Prostate gland (tissue), 2 donors: ENCODE results near the gene BATF2. TPM values are rescaled to one million over a fixed set of nuclear protein-coding genes. Genes with fewer than 3 reads are reported as not detected.

Source experiments
- DNase-seq: peaks from one replicate; pipeline ENCODE4 v3.0.0-alpha.2; 2019; ENCODE audit warnings: low spot score
- H3K27ac ChIP-seq, 2 donors: fragments of 200-600 bp; sonication (generic); 2 replicates each; pipeline ENCODE4 v1.5.1; 2017 to 2019
- H3K27me3 ChIP-seq: fragments of 200-600 bp; sonication (generic); replicated peaks from 2 replicates; pipeline ENCODE4 v1.5.1; 2019; ENCODE audit not compliant: insufficient read depth
- H3K36me3 ChIP-seq, 2 donors: fragments of 200-600 bp; sonication (generic); 1 replicate in 1 of 2; 2 replicates in 1 of 2; pipeline versions ENCODE4 v1.5.1 to v1.8.1; 2017 to 2019
- H3K4me1 ChIP-seq: fragments of 200-600 bp; sonication (generic); replicated peaks from 2 replicates; pipeline ENCODE4 v1.5.1; 2019
- H3K4me3 ChIP-seq, 2 donors: fragments of 200-600 bp; sonication (generic); 2 replicates each; pipeline ENCODE4 v1.5.1; 2017 to 2019
- H3K9me3 ChIP-seq: fragments of 200-600 bp; sonication (generic); 2 replicates; pipeline ENCODE4 v1.5.1; 2017
- CTCF ChIP-seq, 4 experiments: fragments of 200-600 bp in 2 of 4; fragments of 450-650 bp in 2 of 4; sonication (generic) in 2 of 4; IDR thresholded peaks; 1 replicate in 3 of 4; 2 replicates in 1 of 4; pipeline ENCODE4 v1.5.1; 2016 to 2019; ENCODE audit warnings: antibody characterized with exemption in 4 of 4, mild to moderate bottlenecking in 2 of 4, moderate library complexity in 2 of 4
- POLR2A ChIP-seq: fragments of 450-650 bp; IDR thresholded peaks from one replicate; pipeline ENCODE4 v1.6.1; 2016; ENCODE audit warnings: antibody characterized with exemption, mild to moderate bottlenecking
- POLR2AphosphoS5 ChIP-seq: sonication (generic); formaldehyde crosslinking; IDR thresholded peaks from one replicate; pipeline ENCODE4 v1.6.1; 2017; ENCODE audit warnings: antibody characterized with exemption
- WGBS: methylation state at CpG from one replicate; pipeline ENCODE4 v1.1.5; 2018; 5-methylcytosine and 5-hydroxymethylcytosine counted together
- intact Hi-C: fragments of 100-400 bp; cut with DNase I; formaldehyde crosslinking; loops from one replicate; pipeline ENCODE4 v1.14.2; 2022
- microRNA-seq: library from miRNA; unstranded; fragments of <30 nt; microRNA quantifications from one replicate; pipeline ENCODE4, GENCODE V29; 2016
- small RNA-seq, 2 donors: library from RNA; depleted of rRNA; stranded (forward); fragments of <200 nt; gene quantifications; one replicate each; pipeline ENCODE3, GENCODE V24; 2016
- total RNA-seq, 2 donors: library from RNA; depleted of rRNA; stranded (reverse); fragments of >200 nt; gene quantifications; one replicate each; pipeline ENCODE4 v1.1.0, GENCODE V29; 2016

BATF2 gene
- total RNA-seq, 2 donors from 2014 or later = 1.5 TPM

GRCh38 chr11:64947208-64947814, 49.5 kb downstream of the BATF2 start:
- no peak overlapping the region for H3K4me3 ChIP-seq
- H3K36me3 ChIP-seq = no peaks in the 10 kb centered on the region
- WGBS = 54% methylated on average over 5 of the region's 5 CpGs
- intact Hi-C loops = no loop called here
- DNase-seq = no peak
- no peaks in the 10 kb centered on the region for H3K27me3 ChIP-seq
- no peaks in the 10 kb centered on the region for H3K4me1 ChIP-seq
- TF ChIP-seq POLR2AphosphoS5 (no peak), CTCF (IDR thresholded peaks at IDR 0.05) (no peak), POLR2A (no peak)
- H3K27ac ChIP-seq = no peak overlapping the region
- H3K9me3 ChIP-seq = no peaks in the 10 kb centered on the region

Small RNA genes lying within 50 kb of the gene (microRNA-seq; reads per million reads assigned to microRNA genes)
- not detected for gene MIR6879

Small RNA genes lying within 50 kb of the gene (small RNA-seq; reads per million reads assigned to genes)
- gene MIR6879 (0.09 to 0.20 reads per million in 2 donors), gene SNX15 (0 reads per million in 2 donors)

Other genes starting within 250 kb of the BATF2 start
- 10 to 100 TPM in 1 of 2 donors, 1 to 10 TPM in 1; 8.0 to 22.4 TPM for gene PYGM, start 237.0 kb downstream of the BATF2 start, total RNA-seq
- gene SF1, start 218.4 kb downstream of the BATF2 start, total RNA-seq = 100 to 1,000 TPM; 263 to 409 TPM
- 10 to 100 TPM; 10.7 to 35.8 TPM for gene MAP4K2, start 193.8 kb downstream of the BATF2 start, total RNA-seq
- gene MEN1, start 186.4 kb downstream of the BATF2 start, total RNA-seq = 10 to 100 TPM; 27.9 to 45.5 TPM
- gene CDC42BPG, start 152.3 kb downstream of the BATF2 start, total RNA-seq = 10 to 100 TPM; 17.2 to 24.0 TPM
- gene EHD1, start 118.3 kb downstream of the BATF2 start, total RNA-seq = 100 to 1,000 TPM in 1 of 2 donors, 10 to 100 TPM in 1; 38.8 to 104 TPM
- gene ATG2A, start 79.8 kb downstream of the BATF2 start, total RNA-seq = 10 to 100 TPM; 38.4 to 66.1 TPM
- 10 to 100 TPM; 14.1 to 32.6 TPM for gene PPP2R5B, start 72.3 kb downstream of the BATF2 start, total RNA-seq
- not detected for gene GPHA2, start 61.1 kb downstream of the BATF2 start, total RNA-seq
- gene MAJIN, start 24.9 kb downstream of the BATF2 start, total RNA-seq = 1 to 10 TPM in 1 of 2 donors, not detected in 1; 7.4 TPM
- 100 to 1,000 TPM in 1 of 2 donors, 10 to 100 TPM in 1; 86.5 to 135 TPM for gene ARL2, start 17.2 kb upstream of the BATF2 start, total RNA-seq
- 10 to 100 TPM; 23.4 to 25.2 TPM for gene SNX15, start 30.5 kb upstream of the BATF2 start, total RNA-seq
- gene SAC3D1, start 44.2 kb upstream of the BATF2 start, total RNA-seq = 10 to 100 TPM; 25.0 to 29.4 TPM
- gene NAALADL1, start 61.6 kb upstream of the BATF2 start, total RNA-seq = 10 to 100 TPM in 1 of 2 donors, 1 to 10 TPM in 1; 8.5 to 15.6 TPM
- gene CDCA5, start 87.1 kb upstream of the BATF2 start, total RNA-seq = 10 to 100 TPM in 1 of 2 donors, 1 to 10 TPM in 1; 2.3 to 17.8 TPM
- gene ZFPL1, start 87.3 kb upstream of the BATF2 start, total RNA-seq = 10 to 100 TPM; 61.6 to 62.6 TPM
- gene VPS51, start 99.2 kb upstream of the BATF2 start, total RNA-seq = 100 to 1,000 TPM; 323 to 542 TPM
- 100 to 1,000 TPM in 1 of 2 donors, 10 to 100 TPM in 1; 73.9 to 185 TPM for gene TM7SF2, start 114.9 kb upstream of the BATF2 start, total RNA-seq
- gene ZNHIT2, start 120.7 kb upstream of the BATF2 start, total RNA-seq = 10 to 100 TPM; 32.7 to 37.8 TPM
- gene FAU, start 125.2 kb upstream of the BATF2 start, total RNA-seq = 100 to 1,000 TPM; 654 to 691 TPM
- gene MRPL49, start 125.3 kb upstream of the BATF2 start, total RNA-seq = 100 to 1,000 TPM in 1 of 2 donors, 10 to 100 TPM in 1; 99.9 to 113 TPM
- gene SYVN1, start 137.5 kb upstream of the BATF2 start, total RNA-seq = 100 to 1,000 TPM in 1 of 2 donors, 10 to 100 TPM in 1; 89.7 to 108 TPM
- gene SPDYC, start 173.3 kb upstream of the BATF2 start, total RNA-seq = not detected
- 100 to 1,000 TPM; 215 to 374 TPM for gene CAPN1, start 185.0 kb upstream of the BATF2 start, total RNA-seq